ENCODE measurements around the gene PANX2.

GRCh38 chr22:50160947-50161346 is 9.6 kb upstream of the PANX2 start:
- TF ChIP-seq, protein P1, sequence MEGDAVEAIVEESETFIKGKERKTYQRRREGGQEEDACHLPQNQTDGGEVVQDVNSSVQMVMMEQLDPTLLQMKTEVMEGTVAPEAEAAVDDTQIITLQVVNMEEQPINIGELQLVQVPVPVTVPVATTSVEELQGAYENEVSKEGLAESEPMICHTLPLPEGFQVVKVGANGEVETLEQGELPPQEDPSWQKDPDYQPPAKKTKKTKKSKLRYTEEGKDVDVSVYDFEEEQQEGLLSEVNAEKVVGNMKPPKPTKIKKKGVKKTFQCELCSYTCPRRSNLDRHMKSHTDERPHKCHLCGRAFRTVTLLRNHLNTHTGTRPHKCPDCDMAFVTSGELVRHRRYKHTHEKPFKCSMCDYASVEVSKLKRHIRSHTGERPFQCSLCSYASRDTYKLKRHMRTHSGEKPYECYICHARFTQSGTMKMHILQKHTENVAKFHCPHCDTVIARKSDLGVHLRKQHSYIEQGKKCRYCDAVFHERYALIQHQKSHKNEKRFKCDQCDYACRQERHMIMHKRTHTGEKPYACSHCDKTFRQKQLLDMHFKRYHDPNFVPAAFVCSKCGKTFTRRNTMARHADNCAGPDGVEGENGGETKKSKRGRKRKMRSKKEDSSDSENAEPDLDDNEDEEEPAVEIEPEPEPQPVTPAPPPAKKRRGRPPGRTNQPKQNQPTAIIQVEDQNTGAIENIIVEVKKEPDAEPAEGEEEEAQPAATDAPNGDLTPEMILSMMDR (IDR thresholded peaks at IDR 0.05): no peak
- no peak for TF ChIP-seq POLR2A (IDR thresholded peaks at IDR 0.05)

Measured in breast epithelium (tissue), 3 donors.